ENCODE data around the gene ABCA6.

The ABCA6 gene

GRCh38 chr17:69143151-69143550, 1.5 kb upstream of the ABCA6 start:
- DNase-seq (ENCODE audit: low read depth): no peak

GRCh38 chr17:69142175-69142802, 594 bp upstream of the ABCA6 start:
- DNase-seq (ENCODE audit: low read depth): no peak

- no peak for DNase-seq (ENCODE audit: low read depth)
Measured at GRCh38 chr17:69134112-69134511, 7.6 kb downstream of the ABCA6 start.

DNA sequence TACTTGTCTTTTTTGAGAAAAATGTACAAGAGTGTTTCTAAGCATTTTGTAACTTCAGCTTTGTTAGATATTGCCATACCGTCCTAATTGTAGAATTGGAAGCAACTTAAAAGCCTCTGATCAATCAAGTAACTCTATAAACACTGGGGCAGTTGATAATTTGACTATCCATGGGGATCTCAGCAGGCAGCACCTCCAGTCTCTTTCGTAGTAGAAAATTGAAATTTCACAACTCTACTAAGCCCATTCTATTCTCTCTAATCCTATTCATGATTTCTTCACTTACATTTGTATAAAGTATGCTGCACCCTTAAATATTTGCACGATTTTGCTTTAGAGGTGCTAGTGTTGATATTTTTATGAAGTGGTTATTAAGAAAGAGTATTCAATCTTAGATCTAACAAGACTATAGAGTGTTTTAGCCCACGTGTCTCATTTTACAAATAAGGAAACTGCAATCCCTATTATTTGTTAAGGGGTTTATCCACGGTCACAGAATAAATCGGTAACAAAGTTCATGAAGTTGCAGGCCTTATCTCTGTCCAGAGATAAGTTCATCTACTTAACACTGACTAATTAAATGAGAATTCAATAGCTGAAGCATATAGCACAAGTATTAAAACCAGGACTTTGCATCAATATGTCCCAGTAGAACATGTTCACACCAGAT, 10.9 kb downstream of the ABCA6 start:
- DNase-seq (ENCODE audit: low read depth): no peak

GRCh38 chr17:69123626-69124025, 18.1 kb downstream of the ABCA6 start:
- no peak for DNase-seq (ENCODE audit: low read depth)

- no peak for DNase-seq (ENCODE audit: low read depth)
Measured at GRCh38 chr17:69122065-69122464, 19.6 kb downstream of the ABCA6 start.

DNA sequence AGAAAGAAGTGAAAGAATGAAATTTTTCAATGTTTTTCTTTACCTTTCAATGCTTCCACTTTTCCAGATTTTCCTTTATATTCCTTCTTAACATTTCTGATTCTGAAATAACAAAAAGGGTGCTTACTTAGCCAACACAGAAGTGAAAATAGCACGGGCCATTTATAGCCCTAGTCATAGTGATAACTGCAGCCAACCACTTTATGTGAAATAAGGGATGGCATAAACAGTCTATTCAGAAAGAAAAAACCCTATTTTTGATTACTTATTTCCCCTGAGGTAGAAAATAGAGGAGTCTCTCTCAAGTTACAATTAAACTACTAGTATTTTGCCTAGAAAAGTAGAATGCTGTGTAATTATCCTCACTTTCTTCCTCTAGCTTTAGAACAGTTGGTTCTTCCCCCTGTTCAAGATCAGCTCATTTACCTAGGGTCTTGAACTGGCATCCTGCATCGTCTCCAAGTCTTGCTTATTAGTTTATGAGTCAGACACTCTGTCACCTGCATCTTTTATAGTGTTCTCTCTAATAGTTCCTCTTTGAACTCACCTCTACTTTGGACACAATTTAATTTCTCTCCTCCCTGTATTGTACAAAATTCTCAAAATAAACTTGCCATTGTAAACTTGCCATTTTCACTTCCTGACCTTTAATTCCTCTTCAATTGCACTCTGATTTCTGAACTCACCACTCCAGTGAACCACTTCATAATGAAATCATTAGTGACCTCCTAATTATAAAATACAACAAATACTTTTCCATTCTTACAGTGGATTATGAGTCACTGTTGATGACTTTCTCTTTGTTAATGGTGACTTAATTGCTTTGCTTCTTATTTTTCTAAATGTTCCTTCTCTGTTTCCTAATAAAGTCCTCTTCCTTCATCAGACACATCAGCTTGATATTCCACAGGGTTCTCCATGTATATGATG, 23.6 kb downstream of the ABCA6 start:
- no peak for DNase-seq (ENCODE audit: low read depth)

DNA sequence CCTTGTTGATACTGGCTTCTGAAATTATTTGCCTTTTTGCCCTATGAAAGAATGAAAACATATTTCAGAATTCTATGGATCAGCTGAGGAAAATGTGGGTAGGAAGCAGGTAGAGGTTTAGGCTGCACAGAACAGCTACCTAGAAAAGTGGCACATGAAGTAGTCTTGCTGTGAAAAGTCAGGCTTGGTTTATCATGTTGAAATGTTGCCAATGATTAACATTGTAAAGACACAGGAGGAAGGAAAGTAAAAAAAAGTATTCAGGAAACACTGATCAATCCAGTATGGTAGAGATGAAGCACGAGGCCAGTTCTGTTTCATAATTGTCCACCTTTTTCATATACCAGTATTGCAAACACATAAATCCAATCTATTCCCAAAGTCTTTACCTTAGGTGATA, 29.9 kb downstream of the ABCA6 start:
- no peak for DNase-seq (ENCODE audit: low read depth)

GRCh38 chr17:69105907-69106730, 35.6 kb downstream of the ABCA6 start:
- no peak for DNase-seq (ENCODE audit: low read depth)

DNA sequence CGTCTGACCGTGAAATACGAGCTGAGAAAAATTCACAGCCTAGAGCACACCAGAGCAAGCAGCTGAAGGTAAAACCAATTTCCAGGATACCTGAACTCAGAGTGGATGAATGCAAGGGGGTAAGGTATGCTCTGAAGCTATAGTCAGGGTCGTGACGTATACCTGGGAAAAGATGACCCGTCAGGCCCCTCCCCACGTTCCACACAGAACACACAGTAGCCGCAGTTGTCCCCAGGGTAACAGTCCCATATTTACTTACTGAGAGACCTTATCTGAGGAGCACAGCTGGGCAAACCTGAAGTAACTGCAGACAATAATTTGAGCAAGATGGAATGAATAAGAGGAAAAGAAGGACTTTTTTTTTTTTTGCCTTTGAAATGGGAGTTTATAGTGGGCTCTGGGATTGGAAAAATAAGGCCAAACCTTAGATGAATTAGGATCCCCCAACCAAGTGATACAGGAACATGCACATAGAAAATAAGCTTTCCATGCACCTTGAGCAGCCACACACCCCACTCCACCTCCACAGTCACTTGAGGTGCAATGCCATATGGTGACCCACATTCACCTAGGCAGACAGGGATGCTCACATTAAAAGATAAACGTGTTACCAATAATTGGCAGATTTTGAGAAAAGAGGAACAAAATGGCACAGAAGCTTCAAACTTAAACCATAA, 38.0 kb downstream of the ABCA6 start:
- no peak for DNase-seq (ENCODE audit: low read depth)

DNA sequence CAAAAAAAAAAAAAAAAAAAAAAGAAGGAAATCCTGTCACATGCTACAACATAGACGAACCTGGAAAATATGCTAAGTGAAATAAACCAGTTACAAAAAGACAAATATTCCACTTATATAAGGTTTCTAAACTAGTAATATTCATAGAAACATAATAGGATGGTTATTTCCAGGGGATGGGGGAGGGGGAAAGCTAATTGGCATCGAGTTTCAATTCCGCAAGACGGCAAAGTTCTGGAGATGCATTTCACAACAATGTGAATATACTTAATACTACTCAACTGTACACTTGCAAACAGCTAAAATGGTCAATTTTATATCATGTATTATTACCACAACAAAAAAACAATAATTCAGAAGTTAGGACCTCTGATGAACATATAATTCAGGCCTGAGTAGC, 43.1 kb downstream of the ABCA6 start:
- no peak for DNase-seq (ENCODE audit: low read depth)

DNA sequence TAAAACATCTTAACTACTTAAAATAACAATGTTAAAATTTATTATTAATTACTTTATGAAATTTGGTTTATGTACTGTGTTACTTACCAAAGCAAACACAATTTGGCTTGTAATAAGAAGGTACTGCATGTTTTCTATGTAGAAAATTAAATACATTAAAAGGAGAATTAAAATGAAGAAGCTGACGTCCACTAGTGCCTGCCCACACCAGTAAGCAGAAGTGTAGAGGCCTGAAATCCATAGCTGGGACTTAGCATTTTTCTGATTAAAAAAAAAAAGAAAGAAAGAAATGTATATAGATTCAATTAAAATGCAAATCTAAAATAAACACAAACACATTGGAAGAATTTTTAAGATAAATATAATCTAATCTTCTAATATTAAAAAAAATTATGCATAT, 45.2 kb downstream of the ABCA6 start:
- no peak for DNase-seq (ENCODE audit: low read depth)

DNA sequence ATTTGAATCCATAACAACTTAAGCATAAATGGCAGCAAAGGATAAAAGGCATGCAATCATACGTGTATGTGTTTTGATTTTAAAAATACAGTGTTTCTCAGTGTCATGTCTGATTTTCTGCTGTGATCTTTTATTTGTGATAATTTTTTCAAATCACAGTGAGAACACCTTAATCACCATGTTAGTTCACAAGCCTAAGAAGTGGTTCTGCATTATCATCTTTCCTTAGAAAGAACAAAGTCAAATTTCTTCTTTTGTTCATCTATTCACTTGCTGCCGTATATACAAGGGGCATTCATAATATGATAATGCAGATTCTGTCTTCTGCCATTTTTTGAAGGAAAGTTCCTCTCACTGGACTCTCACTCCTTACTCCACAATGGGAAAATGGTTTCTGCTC, 47.7 kb downstream of the ABCA6 start:
- no peak for DNase-seq (ENCODE audit: low read depth)

GRCh38 chr17:69093279-69093789, 48.4 kb downstream of the ABCA6 start:
- DNase-seq (ENCODE audit: low read depth): no peak

GRCh38 chr17:69090365-69090764, 51.3 kb downstream of the ABCA6 start:
- DNase-seq (ENCODE audit: low read depth): no peak

DNA sequence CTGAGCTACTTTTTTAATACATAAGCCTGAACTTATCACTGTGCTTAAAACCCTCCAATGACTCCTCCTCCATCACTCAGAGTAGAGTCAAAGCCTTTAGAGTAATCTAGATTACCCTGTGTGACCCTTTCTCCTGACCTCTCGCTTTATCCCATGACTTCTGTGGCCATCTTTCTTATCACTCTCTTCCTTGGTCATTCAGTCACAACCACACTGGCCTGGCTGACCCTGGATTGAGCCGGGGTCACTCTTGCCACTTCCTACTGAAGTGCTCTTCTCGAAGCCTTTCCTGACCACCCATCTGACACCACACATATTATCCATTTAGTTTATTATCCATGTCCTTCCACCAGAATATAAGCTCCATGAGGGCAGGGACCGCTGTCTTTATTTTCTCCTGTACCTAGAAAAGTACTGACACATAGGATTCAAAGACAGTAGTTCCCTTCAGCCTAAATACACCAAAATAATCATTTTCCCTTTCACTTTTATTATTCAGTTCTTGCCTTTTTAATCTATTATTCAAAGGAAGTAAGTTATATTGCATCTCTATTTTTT, 53.0 kb downstream of the ABCA6 start:
- DNase-seq (ENCODE audit: low read depth): no peak

GRCh38 chr17:69086641-69087040, 55.1 kb downstream of the ABCA6 start:
- DNase-seq (ENCODE audit: low read depth): no peak

DNA sequence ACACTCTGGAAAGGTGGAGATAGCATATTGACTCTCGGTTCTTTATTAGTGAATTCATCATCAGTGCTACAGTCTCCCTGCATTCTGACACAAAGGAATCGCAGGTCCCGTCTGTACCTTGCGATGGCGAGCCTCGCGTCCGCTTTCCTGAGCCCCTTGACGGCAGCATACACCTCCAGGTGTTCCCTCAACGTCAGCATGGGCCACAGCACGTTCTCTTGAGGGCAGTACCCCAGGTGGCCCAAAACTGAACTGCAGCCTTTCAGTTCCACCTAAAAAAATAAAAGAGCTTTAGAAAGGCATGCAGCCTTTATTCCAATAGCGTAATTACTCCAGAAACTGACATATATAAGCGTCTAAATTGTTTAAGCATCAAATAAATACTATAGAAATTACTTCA, 56.8 kb downstream of the ABCA6 start:
- no peak for DNase-seq (ENCODE audit: low read depth)

DNA sequence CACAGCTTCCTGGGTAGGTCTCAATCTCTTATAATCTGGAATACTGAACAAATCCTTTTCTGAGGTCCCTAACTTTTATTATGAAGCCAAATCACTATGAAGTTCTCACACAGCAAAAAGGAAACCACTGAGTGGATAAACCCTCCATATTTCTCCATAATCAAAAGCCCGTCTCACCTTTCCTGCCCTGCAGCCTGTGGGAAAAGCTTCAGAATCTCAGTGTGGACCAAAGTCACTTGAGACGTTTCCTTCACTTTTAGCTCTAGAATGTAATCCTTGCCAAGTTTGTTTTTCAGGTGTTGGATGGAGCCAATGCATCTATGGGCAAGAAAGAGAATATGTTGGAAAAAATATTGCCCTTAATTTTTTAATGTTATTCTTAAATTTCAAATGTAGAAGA, 59.0 kb downstream of the ABCA6 start:
- DNase-seq (ENCODE audit: low read depth): no peak

- no peak for DNase-seq (ENCODE audit: low read depth)
Measured at GRCh38 chr17:69078864-69079263, 62.8 kb downstream of the ABCA6 start.

GRCh38 chr17:69075823-69076222, 65.9 kb downstream of the ABCA6 start:
- no peak for DNase-seq (ENCODE audit: low read depth)
